K562 (cell line): ENCODE data around the gene SCN1A. TPM values are rescaled to one million over a fixed set of nuclear protein-coding genes. Genes with fewer than 3 reads are reported as not detected.

Source experiments
- ATAC-seq: fragments of 200-7000 bp; cut with Tn5 transposase; 3 replicates; pipeline ENCODE4 v1.9.1; 2020; ENCODE audit warnings: moderate library complexity
- BruUV-seq: library from RNA; stranded (reverse); fragments of 400-500 nt; replicated peaks from 2 replicates; lab custom pipeline; 2021; lab: Mats Ljungman, UMichigan
- CTCF ChIA-PET: fragments of 300-600 bp; formaldehyde crosslinking; extraction: SDS; loops from one replicate; lab custom pipeline; 2021; ENCODE audit warnings: low intra/inter-chr PET ratio; lab: Yijun Ruan, JAX
- POLR2A ChIA-PET: fragments of 300-600, 350-650 bp; sonication (Branson Sonifier 250); formaldehyde crosslinking; extraction: SDS; loops from one replicate; lab custom pipeline; 2021; ENCODE audit warnings: antibody characterized with exemption, inconsistent platforms; lab: Yijun Ruan, JAX
- DNase-seq, 4 experiments: peaks; one replicate each; pipeline versions ENCODE4 v3.0.0 to v3.0.0-alpha.2; 2011 to 2018; ENCODE audit warnings: low spot score in 3 of 4, mixed read lengths in 3 of 4; ENCODE audit errors: extremely low read depth in 1 of 4
- FAIRE-seq: peaks from 2 replicates; lab custom pipeline; 2011; peaks lifted over from hg19 to GRCh38; lab: Jason Lieb, UNC
- H2AFZ ChIP-seq: 2 replicates; pipeline ENCODE4 v1.6.0; 2011; ENCODE audit warnings: low read depth, low read length, control low read depth, inconsistent platforms
- H3K27ac ChIP-seq: fragments of 200-600 bp; 3 replicates; pipeline ENCODE4 v1.8.0; 2011; ENCODE audit warnings: low read depth, mild to moderate bottlenecking, control low read depth, inconsistent platforms, low read length, moderate library complexity, mixed read lengths; ENCODE audit errors: extremely low read depth
- H3K27me3 ChIP-seq, 2 experiments: fragments of 300-600 bp in 1 of 2; 2 replicates in 1 of 2; 3 replicates in 1 of 2; pipeline versions ENCODE4 v1.6.0 to v1.8.0; 2011; ENCODE audit warnings: inconsistent platforms in 2 of 2, low read length in 2 of 2, mild to moderate bottlenecking in 1 of 2, mixed read lengths in 1 of 2, moderate library complexity in 1 of 2; ENCODE audit not compliant: control insufficient read depth in 2 of 2, insufficient read depth in 2 of 2
- H3K36me3 ChIP-seq: fragments of 300-600 bp; 3 replicates; pipeline ENCODE4 v1.8.0; 2011; ENCODE audit warnings: mild to moderate bottlenecking, low read length, inconsistent platforms; ENCODE audit not compliant: control insufficient read depth, insufficient read depth
- H3K4me1 ChIP-seq, 2 experiments: fragments of 200-600 bp in 1 of 2; replicated peaks in 1 of 2; 2 replicates in 1 of 2; 3 replicates in 1 of 2; pipeline versions ENCODE4 v1.5.1 to v1.8.0; 2011; ENCODE audit warnings: inconsistent platforms in 2 of 2, low read length in 2 of 2, mild to moderate bottlenecking in 1 of 2, mixed read lengths in 1 of 2, moderate library complexity in 1 of 2; ENCODE audit not compliant: control insufficient read depth in 2 of 2, insufficient read depth in 2 of 2
- H3K4me2 ChIP-seq: 2 replicates; pipeline ENCODE4 v1.6.1; 2011; ENCODE audit warnings: low read length, control low read depth, inconsistent platforms, mixed read lengths; ENCODE audit not compliant: insufficient read depth
- H3K4me3 ChIP-seq: fragments of 200-600 bp; sonication (generic), shearing (Covaris generic); 2 replicates; pipeline ENCODE4 v1.5.1; 2016; ENCODE audit warnings: control low read depth, inconsistent platforms
- H3K79me2 ChIP-seq: fragments of 200-600 bp; 3 replicates; pipeline ENCODE4 v1.8.0; 2011; ENCODE audit warnings: low read length, inconsistent platforms; ENCODE audit not compliant: control insufficient read depth, insufficient read depth
- H3K9ac ChIP-seq, 2 experiments: 2 replicates each; pipeline versions ENCODE4 v1.6.0 to v1.6.1; 2011; ENCODE audit warnings: low read depth in 2 of 2, low read length in 2 of 2, control low read depth in 1 of 2, inconsistent platforms in 1 of 2, mild to moderate bottlenecking in 1 of 2, mixed read lengths in 1 of 2; ENCODE audit not compliant: insufficient read depth in 1 of 2
- H3K9me1 ChIP-seq: one replicate; pipeline ENCODE4 v1.6.0; 2011; ENCODE audit warnings: inconsistent platforms, mild to moderate bottlenecking, low read length, moderate library complexity; ENCODE audit not compliant: control insufficient read depth, insufficient read depth
- H3K9me3 ChIP-seq: replicated peaks from 2 replicates; pipeline ENCODE4 v1.5.1; 2011; ENCODE audit warnings: low read depth, low read length, inconsistent platforms; ENCODE audit not compliant: control insufficient read depth, insufficient read depth
- H4K20me1 ChIP-seq: replicated peaks from 2 replicates; pipeline ENCODE4 v1.6.1; 2011; ENCODE audit warnings: low read length, inconsistent platforms, mixed read lengths; ENCODE audit not compliant: control insufficient read depth, insufficient read depth
- C11orf30 ChIP-seq: fragments of 450-650 bp; IDR thresholded peaks from 2 replicates; pipeline ENCODE4 v1.6.1; 2016; ENCODE audit warnings: low read depth, mild to moderate bottlenecking
- CREBBP ChIP-seq: IDR thresholded peaks from one replicate; pipeline ENCODE4 v1.6.1; 2012; ENCODE audit warnings: low read depth, mild to moderate bottlenecking, control low read depth, inconsistent platforms, low read length
- MAFF ChIP-seq: IDR thresholded peaks from 2 replicates; pipeline ENCODE4 v1.6.1; 2012; ENCODE audit warnings: low read length, improper control_type of control experiment
- MAFG ChIP-seq: fragments of 450-650 bp; conservative IDR thresholded peaks from 2 replicates; pipeline ENCODE4 v1.6.1; 2016; ENCODE audit warnings: missing genetic modification characterization, missing compliant biosample characterization
- MAFK ChIP-seq: IDR thresholded peaks from 2 replicates; pipeline ENCODE4 v1.6.1; 2011; ENCODE audit warnings: low read length, improper control_type of control experiment
- POU5F1 ChIP-seq: fragments of 150-350 bp; IDR thresholded peaks from 2 replicates; pipeline ENCODE4 v1.6.1; 2014; ENCODE audit warnings: borderline replicate concordance, low read length, low read depth, mild to moderate bottlenecking; ENCODE audit not compliant: partially characterized antibody
- SRF ChIP-seq, 2 experiments: fragments of 250-450, 450-650 bp in 1 of 2; sonication (Bioruptor Pico) in 1 of 2; sonication (generic) in 1 of 2; formaldehyde crosslinking; IDR thresholded peaks; 2 replicates each; pipeline versions ENCODE4 v1.5.0 to v1.5.1; 2020 to 2022; ENCODE audit warnings: mild to moderate bottlenecking in 1 of 2, missing genetic modification reagents in 1 of 2
- ZNF316 ChIP-seq: fragments of 450-650 bp; IDR thresholded peaks from 2 replicates; pipeline ENCODE4 v1.6.1; 2016
- in situ Hi-C: fragments of 300-500 bp; cut with MboI; formaldehyde crosslinking; loops from 4 replicates; pipeline ENCODE4 v1.15.0; 2018; ENCODE audit warnings: inconsistent platforms, mixed read lengths
- intact Hi-C: fragments of 100-400 bp; cut with micrococcal nuclease; formaldehyde crosslinking; loops from 2 replicates; pipeline ENCODE4 v1.14.2; 2022
- polyA plus RNA-seq, 8 experiments: library from polyadenylated mRNA; depleted of rRNA in 4 of 8; stranded (reverse) in 5 of 8; unstranded in 3 of 8; fragments of >200 nt; fragmentation: Nextera tagmentation in 2 of 8; fragmentation: Illumina TruSeq in 1 of 8; extraction: Ambion mirVana in 2 of 8; extraction: Trizol in 1 of 8; gene quantifications; 2 replicates each; pipeline versions ENCODE4 v1.2.1 to v1.2.3, GENCODE V29; 2011 to 2014; ENCODE audit warnings: inconsistent platforms in 1 of 8, missing spikeins in 1 of 8
- total RNA-seq, 7 experiments: library from RNA; depleted of rRNA in 6 of 7; stranded (reverse); fragments of >200 nt in 6 of 7; fragmentation: Illumina TruSeq in 2 of 7; extraction: Trizol in 2 of 7; gene quantifications; 2 replicates each; pipeline versions ENCODE4 v1.2.1 to v1.2.3, GENCODE V29; 2011 to 2021; ENCODE audit warnings: low replicate concordance in 1 of 7

The SCN1A gene
- total and polyA plus RNA-seq, 9 of the 15 experiments (the other 6 are each of a cell fraction or from before 2014, with no cell fraction given) = not detected

DNA sequence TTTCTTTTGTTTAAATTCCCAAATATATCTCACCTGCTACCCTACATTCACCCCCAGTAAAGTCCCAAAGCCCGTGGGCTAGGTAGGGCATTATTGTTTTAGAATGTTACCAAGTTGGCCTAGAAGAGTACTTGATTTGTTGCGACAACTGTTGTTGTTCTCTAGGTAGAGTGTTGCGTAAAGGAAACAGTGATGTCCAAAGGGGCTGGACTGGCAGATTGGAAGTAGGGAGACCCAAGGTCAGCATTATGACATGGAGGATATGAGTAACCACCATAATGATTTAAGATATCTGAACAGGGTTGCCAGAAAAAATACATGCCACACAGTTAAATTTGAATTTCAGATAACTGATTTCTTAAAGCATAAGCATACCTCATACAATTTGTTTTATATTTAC, 39.2 kb downstream of the SCN1A start (continued):
- no peak for TF ChIP-seq SRF (CRISPR knock-in tag; IDR thresholded peaks at IDR 0.05)

DNA sequence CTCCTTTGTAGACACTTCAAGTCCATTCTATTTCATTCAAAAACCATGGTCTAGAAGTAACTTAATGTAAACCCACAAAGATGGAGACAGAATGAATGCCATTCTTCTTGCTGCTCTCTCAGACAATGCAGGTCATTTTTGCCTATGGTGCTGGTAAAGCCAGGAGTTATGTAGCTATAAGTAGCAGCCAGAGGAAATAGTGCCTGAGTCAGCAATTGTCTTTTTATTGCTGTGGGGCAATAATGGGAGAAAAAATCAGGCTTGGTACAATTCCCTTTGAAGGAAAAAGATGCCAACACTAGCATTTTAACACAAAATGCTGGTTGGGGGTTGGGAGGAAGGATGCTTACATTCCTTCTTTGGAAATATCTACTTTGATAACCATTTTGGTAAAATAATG, 43.5 kb downstream of the SCN1A start:
- intact Hi-C loops (no loop called here), in situ Hi-C loops (no loop called here)
- no peak overlapping the region for H2AFZ ChIP-seq
- no peaks in the 10 kb centered on the region for H3K27me3 ChIP-seq
- BruUV-seq = no TSS peak
- H3K4me3 ChIP-seq = no peak overlapping the region
- H3K4me2 ChIP-seq = no peak overlapping the region
- H3K27ac ChIP-seq = no peak overlapping the region
- H3K79me2 ChIP-seq = no peaks in the 10 kb centered on the region
- CTCF ChIA-PET = no interaction called here
- H4K20me1 ChIP-seq = no peaks in the 10 kb centered on the region
- no peaks in the 10 kb centered on the region for H3K9me1 ChIP-seq
- no peak overlapping the region for H3K9ac ChIP-seq
- H3K36me3 ChIP-seq = no peaks in the 10 kb centered on the region
- TF ChIP-seq MAFG (tag) (peak; percentile 42; the same call in 1 of the 2 replicates), ZNF316 (peak; percentile 70), CREBBP (no peak), MAFK (peak; percentile 43; the same call in 1 of the 2 replicates), C11orf30 (peak; percentile 56), POU5F1 (no peak), MAFF (peak; percentile 53)
- no peaks in the 10 kb centered on the region for H3K9me3 ChIP-seq
- POLR2A ChIA-PET = no interaction called here
- DNase-seq (no peak), ATAC-seq (no peak), FAIRE-seq (no peak)
- no peaks in the 10 kb centered on the region for H3K4me1 ChIP-seq
